A673 (cell line): ENCODE results near the gene SLC35C1.

Experiments used
- EZH2 ChIP-seq: fragments of 200-600 bp; sonication (generic); IDR thresholded peaks from 2 replicates; pipeline ENCODE4 v1.6.1; 2017; ENCODE audit warnings: borderline replicate concordance, low read depth, mild to moderate bottlenecking, mixed read lengths, antibody characterized with exemption, low read length; ENCODE audit not compliant: poor library complexity, severe bottlenecking
- TF ChIP-seq, protein P1 (sequence below): fragments of 300-800, 200-600 bp; sonication (generic); conservative IDR thresholded peaks from 2 replicates; pipeline ENCODE4 v1.5.1; 2017; ENCODE audit warnings: low read depth, mild to moderate bottlenecking, antibody characterized with exemption, low read length, moderate library complexity, mixed read lengths

DNA sequence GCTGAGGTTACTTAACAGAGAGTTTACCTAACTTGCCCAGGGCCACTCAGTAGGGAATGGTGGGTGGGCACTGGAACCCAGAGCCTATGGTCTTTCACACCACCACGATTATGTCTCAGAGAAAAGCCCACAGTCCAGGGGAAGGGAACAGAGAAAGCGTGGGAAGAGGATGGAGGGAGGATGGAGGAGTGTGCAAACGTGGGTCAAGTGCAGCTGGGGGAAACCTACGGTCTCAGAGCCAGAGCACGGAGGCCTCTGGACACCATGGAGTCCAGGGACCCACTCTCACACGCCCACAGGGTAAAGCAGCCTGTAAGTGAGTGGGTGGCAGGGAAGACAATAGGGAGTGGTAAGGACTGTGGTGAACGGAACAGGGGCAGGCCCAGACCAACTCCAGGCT, 47.3 kb upstream of the SLC35C1 start:
- TF ChIP-seq, protein P1, sequence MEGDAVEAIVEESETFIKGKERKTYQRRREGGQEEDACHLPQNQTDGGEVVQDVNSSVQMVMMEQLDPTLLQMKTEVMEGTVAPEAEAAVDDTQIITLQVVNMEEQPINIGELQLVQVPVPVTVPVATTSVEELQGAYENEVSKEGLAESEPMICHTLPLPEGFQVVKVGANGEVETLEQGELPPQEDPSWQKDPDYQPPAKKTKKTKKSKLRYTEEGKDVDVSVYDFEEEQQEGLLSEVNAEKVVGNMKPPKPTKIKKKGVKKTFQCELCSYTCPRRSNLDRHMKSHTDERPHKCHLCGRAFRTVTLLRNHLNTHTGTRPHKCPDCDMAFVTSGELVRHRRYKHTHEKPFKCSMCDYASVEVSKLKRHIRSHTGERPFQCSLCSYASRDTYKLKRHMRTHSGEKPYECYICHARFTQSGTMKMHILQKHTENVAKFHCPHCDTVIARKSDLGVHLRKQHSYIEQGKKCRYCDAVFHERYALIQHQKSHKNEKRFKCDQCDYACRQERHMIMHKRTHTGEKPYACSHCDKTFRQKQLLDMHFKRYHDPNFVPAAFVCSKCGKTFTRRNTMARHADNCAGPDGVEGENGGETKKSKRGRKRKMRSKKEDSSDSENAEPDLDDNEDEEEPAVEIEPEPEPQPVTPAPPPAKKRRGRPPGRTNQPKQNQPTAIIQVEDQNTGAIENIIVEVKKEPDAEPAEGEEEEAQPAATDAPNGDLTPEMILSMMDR: no peak
- TF ChIP-seq EZH2: no peak
